ENCODE measurements around the gene ZFHX3.

DNA sequence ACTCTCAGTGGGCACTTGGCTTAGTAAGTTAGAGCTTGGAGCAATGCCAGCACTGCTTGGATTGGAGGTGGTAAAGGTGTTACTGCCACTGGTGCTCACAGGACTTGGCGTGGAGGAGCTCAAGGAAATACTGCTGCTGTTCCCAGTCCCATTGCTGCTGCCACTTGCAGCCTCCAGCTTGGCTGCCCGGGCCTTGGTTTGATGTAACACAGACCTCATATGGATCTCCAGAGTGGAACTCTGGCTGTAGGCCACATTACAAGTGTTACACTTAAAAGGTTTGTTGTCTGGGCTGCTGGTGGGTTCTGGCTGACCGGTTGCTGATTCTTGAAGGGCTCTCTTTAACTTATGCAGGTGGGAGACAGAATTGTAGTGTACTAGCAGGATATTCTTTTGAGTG is 250.3 kb downstream of the ZFHX3 start:
- TF ChIP-seq CTCF (optimal IDR thresholded peaks at IDR 0.05 in 1 of 3, IDR thresholded peaks at IDR 0.05 in 1 of 3, conservative IDR thresholded peaks at IDR 0.05 in 1 of 3; ENCODE audit: extremely low read depth in 1 of 3, insufficient read depth in 2 of 3, low read length in 3 of 3) (no peak), EZH2 (IDR thresholded peaks at IDR 0.05; ENCODE audit: low read length) (no peak)
